BJ (cell line): ENCODE measurements around the gene SIDT1. TPM values are rescaled to one million over a fixed set of nuclear protein-coding genes. Genes with fewer than 3 reads are reported as not detected.

Experiments used
- CTCF ChIA-PET: fragments of 350-600 bp; formaldehyde crosslinking; extraction: SDS; loops from one replicate; lab custom pipeline; 2021; ENCODE audit warnings: antibody characterized with exemption, inconsistent platforms; lab: Yijun Ruan, JAX
- POLR2A ChIA-PET: fragments of 300-600 bp; sonication (Branson Sonifier 250); formaldehyde crosslinking; extraction: SDS; loops from one replicate; lab custom pipeline; 2021; ENCODE audit warnings: antibody characterized with exemption; lab: Charles Lee
- DNase-seq: peaks from one replicate; pipeline ENCODE4 v3.0.0-alpha.2; 2011; ENCODE audit warnings: low read depth
- H3K27me3 ChIP-seq: 2 replicates; pipeline ENCODE4 v1.6.0; 2011; ENCODE audit warnings: low read length; ENCODE audit not compliant: control insufficient read depth, insufficient read depth
- H3K36me3 ChIP-seq: 2 replicates; pipeline ENCODE4 v1.5.1; 2011; ENCODE audit warnings: low read length; ENCODE audit not compliant: control insufficient read depth, insufficient read depth
- H3K4me3 ChIP-seq: 2 replicates; pipeline ENCODE4 v1.5.1; 2011; ENCODE audit warnings: low read depth, mild to moderate bottlenecking, control low read depth, low read length
- polyA plus RNA-seq: library from polyadenylated mRNA; depleted of rRNA; stranded (reverse); fragments of >200 nt; gene quantifications from 2 replicates; pipeline ENCODE4 v1.2.3, GENCODE V29; 2011
- TF ChIP-seq, protein P1 (sequence below): IDR thresholded peaks from 2 replicates; pipeline ENCODE4 v1.5.1; 2011; ENCODE audit warnings: low read depth, mild to moderate bottlenecking, control low read depth, inconsistent platforms, low read length, moderate library complexity; ENCODE audit not compliant: insufficient read depth

SIDT1 gene
- polyA plus RNA-seq, 1 experiment = not detected

DNA sequence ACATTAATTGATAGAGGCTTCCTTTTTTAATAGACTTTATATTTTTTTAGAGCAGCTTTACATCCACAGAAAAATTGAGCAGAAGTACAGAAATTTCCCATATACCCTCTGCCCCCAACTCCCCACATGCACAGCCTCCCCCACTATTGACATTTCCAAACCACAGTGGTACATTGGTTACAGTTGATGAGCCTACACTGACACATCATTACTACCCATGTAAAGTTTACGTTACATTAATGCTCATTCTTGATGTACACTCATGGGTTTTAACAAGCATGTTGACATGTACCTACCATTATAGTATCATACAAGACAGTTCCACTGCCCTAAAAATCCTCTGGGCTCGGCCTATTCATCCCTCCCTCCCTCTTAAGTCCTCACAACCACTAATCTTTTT lies 85.4 kb downstream of the SIDT1 start:
- Histone ChIP-seq H3K36me3 (no peaks in the 10 kb centered on the region), H3K4me3 (no peak overlapping the region), H3K27me3 (peaks cover 1% of the 10 kb centered on the region)
- TF ChIP-seq, protein P1, sequence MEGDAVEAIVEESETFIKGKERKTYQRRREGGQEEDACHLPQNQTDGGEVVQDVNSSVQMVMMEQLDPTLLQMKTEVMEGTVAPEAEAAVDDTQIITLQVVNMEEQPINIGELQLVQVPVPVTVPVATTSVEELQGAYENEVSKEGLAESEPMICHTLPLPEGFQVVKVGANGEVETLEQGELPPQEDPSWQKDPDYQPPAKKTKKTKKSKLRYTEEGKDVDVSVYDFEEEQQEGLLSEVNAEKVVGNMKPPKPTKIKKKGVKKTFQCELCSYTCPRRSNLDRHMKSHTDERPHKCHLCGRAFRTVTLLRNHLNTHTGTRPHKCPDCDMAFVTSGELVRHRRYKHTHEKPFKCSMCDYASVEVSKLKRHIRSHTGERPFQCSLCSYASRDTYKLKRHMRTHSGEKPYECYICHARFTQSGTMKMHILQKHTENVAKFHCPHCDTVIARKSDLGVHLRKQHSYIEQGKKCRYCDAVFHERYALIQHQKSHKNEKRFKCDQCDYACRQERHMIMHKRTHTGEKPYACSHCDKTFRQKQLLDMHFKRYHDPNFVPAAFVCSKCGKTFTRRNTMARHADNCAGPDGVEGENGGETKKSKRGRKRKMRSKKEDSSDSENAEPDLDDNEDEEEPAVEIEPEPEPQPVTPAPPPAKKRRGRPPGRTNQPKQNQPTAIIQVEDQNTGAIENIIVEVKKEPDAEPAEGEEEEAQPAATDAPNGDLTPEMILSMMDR = no peak
- ChIA-PET POLR2A (no interaction called here), CTCF (no interaction called here)
- DNase-seq = no peak

DNA sequence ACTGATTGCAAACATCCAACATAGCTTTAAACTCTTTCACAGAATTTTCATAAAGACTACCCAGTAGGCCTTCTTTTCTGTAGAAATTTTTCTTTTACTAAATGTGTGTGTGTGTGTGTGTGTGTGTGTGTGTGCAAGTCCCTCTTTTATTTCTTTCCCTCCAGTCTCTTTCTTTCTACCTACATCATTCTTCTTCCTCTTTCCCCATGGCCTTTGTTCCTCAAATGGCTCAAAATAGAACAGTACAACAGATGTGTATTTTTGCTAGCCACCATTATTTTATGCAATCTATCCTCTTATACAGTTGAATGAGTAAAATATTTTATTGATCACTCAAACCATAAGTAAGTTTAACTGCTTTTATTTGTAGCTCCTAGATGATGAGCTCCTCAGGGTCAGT lies 87.7 kb downstream of the SIDT1 start:
- H3K27me3 ChIP-seq = peaks cover 4% of the 10 kb centered on the region

DNA sequence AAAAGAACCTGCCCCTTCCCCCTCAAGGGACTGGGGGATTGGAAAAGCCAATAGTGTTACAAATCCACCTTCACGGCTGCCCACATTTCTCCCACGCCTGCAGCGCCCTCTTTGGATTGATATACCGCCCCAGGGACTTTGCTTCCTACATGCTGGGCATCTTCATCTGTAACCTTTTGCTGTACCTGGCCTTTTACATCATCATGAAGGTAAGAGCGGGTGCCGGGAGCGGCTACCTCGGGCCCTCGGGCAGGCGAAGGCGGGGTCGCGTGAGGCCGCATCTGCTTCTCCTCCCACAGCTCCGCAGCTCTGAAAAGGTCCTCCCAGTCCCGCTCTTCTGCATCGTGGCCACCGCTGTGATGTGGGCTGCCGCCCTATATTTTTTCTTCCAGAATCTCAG lies 91.0 kb downstream of the SIDT1 start:
- Histone ChIP-seq H3K27me3 (peaks cover 5% of the 10 kb centered on the region; the same call in 1 of the 2 replicates), H3K36me3 (no peaks in the 10 kb centered on the region), H3K4me3 (no peak overlapping the region)
- DNase-seq = no peak
- TF ChIP-seq, protein P1 = 0 out of 2 replicates have a peak, but pooled peaks have one; percentile 9
- CTCF ChIA-PET = interaction anchor here (0.6 to 0.9 kb wide), 2 partner anchors 9 to 46 kb away, joined by 3 read pairs; no protein-coding TSS in a partner anchor
- POLR2A ChIA-PET = interaction anchor here (0.6 kb wide), 1 partner anchor 54 kb away, joined by 3 read pairs; no protein-coding TSS in a partner anchor

More for the DNA sequence above, 87.7 kb downstream of the SIDT1 start:
- DNase-seq = no peak
- Histone ChIP-seq H3K4me3 (no peak overlapping the region), H3K36me3 (no peaks in the 10 kb centered on the region)
- TF ChIP-seq, protein P1 = no peak
- CTCF ChIA-PET = interaction anchor here (1.5 kb wide), 1 partner anchor 10 kb away, joined by 6 read pairs; no protein-coding TSS in a partner anchor
- POLR2A ChIA-PET = no interaction called here

DNA sequence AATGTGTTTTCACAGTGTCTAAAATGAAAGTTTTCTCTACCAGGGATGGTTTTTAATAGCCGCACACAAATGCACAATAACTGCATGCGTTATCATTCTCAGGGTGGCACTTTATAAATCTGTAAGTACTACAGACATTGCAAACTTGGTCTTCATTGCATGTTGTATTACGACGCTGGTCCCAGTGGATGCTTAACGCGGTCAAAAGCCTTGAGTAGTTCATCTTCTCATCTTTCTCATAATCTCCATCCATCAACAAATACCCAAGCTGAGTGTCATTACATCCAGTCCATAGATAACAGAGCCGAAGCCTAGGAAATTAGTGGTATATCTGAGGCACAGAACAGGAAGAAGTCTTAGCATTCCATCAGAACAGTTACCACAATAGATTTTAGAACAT lies 91.5 kb downstream of the SIDT1 start:
- POLR2A ChIA-PET = interaction anchor here (0.6 kb wide), 1 partner anchor 54 kb away, joined by 3 read pairs; no protein-coding TSS in a partner anchor
- Histone ChIP-seq H3K36me3 (no peaks in the 10 kb centered on the region), H3K4me3 (no peak overlapping the region), H3K27me3 (peaks cover 7% of the 10 kb centered on the region)
- CTCF ChIA-PET = interaction anchor here (0.9 kb wide), 1 partner anchor 10 kb away, joined by 3 read pairs; no protein-coding TSS in a partner anchor
- no peak for DNase-seq
- TF ChIP-seq, protein P1 = no peak

DNA sequence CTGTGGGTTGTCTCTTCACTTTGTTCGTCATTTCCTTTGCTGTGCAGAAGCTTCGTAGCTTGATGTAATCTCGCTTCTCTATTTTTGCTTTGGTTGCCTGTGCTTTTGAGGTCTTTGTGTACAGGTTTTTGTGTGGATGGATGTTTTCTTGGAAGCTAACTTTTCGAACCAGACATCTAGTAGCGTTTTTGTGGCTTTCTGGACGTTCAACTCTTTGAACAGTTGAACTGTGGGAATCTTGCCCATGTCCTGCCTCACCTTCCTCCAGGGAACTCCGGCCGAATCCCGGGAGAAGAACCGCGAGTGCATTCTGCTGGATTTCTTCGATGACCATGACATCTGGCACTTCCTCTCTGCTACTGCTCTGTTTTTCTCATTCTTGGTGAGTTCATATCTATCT lies 93.5 kb downstream of the SIDT1 start:
- H3K27me3 ChIP-seq = peaks cover 11% of the 10 kb centered on the region
- H3K4me3 ChIP-seq = no peak overlapping the region
- ChIA-PET CTCF (interaction anchor here (0.8 to 1.4 kb wide), 2 partner anchors 9 to 129 kb away, joined by 3 to 4 read pairs; no protein-coding TSS in a partner anchor), POLR2A (no interaction called here)
- DNase-seq = no peak
- TF ChIP-seq, protein P1 = no peak
- H3K36me3 ChIP-seq = no peaks in the 10 kb centered on the region
